HL-60 (cell line): Measurements from ENCODE around the gene SACM1L.
A peak's percentile ranks its signal among the peaks of the same experiment; 100 is the strongest.

Experiments
- DNase-seq, 2 experiments: peaks; one replicate each; pipeline ENCODE4 v3.0.0-alpha.2; 2010 to 2020; ENCODE audit warnings: low read depth in 1 of 2, low spot score in 1 of 2
- H3K27ac ChIP-seq: fragments of 250-450 bp; sonication (Bioruptor Pico); replicated peaks from 2 replicates; pipeline ENCODE4 v1.5.1; 2020; ENCODE audit warnings: mild to moderate bottlenecking, moderate library complexity
- H3K27me3 ChIP-seq: fragments of 250-450 bp; sonication (Bioruptor Pico); 2 replicates; pipeline ENCODE4 v1.5.1; 2021; ENCODE audit warnings: mild to moderate bottlenecking, moderate library complexity; ENCODE audit not compliant: insufficient read depth, poor library complexity, severe bottlenecking
- H3K4me3 ChIP-seq: replicated peaks from 2 replicates; pipeline ENCODE4 v1.5.1; 2011; ENCODE audit warnings: mild to moderate bottlenecking, control low read depth, low read length; ENCODE audit not compliant: insufficient read depth
- CTCF ChIP-seq: IDR thresholded peaks from one replicate; pipeline ENCODE4 v1.5.1; 2011; ENCODE audit warnings: low read length, control low read depth, inconsistent platforms; ENCODE audit not compliant: insufficient read depth
- GABPA ChIP-seq: IDR thresholded peaks from 2 replicates; pipeline ENCODE4 v1.6.1; 2012; ENCODE audit warnings: low read depth
- POLR2AphosphoS5 ChIP-seq: IDR thresholded peaks from 2 replicates; pipeline ENCODE4 v1.6.1; 2012; ENCODE audit warnings: low read depth
- REST ChIP-seq: IDR thresholded peaks from 2 replicates; pipeline ENCODE4 v1.6.1; 2012; ENCODE audit warnings: low read depth; ENCODE audit not compliant: insufficient replicate concordance
- SPI1 ChIP-seq: IDR thresholded peaks from 2 replicates; pipeline ENCODE4 v1.6.1; 2012; ENCODE audit warnings: low read depth, mild to moderate bottlenecking, borderline replicate concordance

Gene SACM1L

GRCh38 chr3:45679805-45680204 lies 9.4 kb upstream of the SACM1L start:
- Histone ChIP-seq H3K27ac (peak overlapping the region; percentile 22), H3K27me3 (no peaks in the 10 kb centered on the region), H3K4me3 (no peak overlapping the region)
- TF ChIP-seq POLR2AphosphoS5 (peak; percentile 59), CTCF (no peak), GABPA (no peak), REST (no peak), SPI1 (peak; percentile 99)
- peak in 1 of 2 experiments; percentile 90 for DNase-seq

- no peak overlapping the region for H3K4me3 ChIP-seq
- TF ChIP-seq SPI1 (no peak), CTCF (no peak), GABPA (no peak), POLR2AphosphoS5 (no peak), REST (no peak)
- H3K27ac ChIP-seq = no peak overlapping the region
- no peak for DNase-seq
- H3K27me3 ChIP-seq = no peaks in the 10 kb centered on the region
Observed at GRCh38 chr3:45681221-45681620, 8.0 kb upstream of the SACM1L start.

GRCh38 chr3:45681846-45682245 lies 7.3 kb upstream of the SACM1L start:
- no peak overlapping the region for H3K27ac ChIP-seq
- TF ChIP-seq REST (no peak), POLR2AphosphoS5 (no peak), SPI1 (no peak), CTCF (no peak), GABPA (no peak)
- no peak overlapping the region for H3K4me3 ChIP-seq
- H3K27me3 ChIP-seq = no peaks in the 10 kb centered on the region
- no peak for DNase-seq
